DMS53 (cell line): Measurements from ENCODE around the gene POMT1.
"Not testable (repeated sequence)": the region's sequence is repeated elsewhere in the genome, so short reads cannot be mapped to it uniquely, and the experiment has no call there.

Experiments used
- DNase-seq: peaks from one replicate; lab custom pipeline; 2025; lab: John Stamatoyannopoulos, UW

The POMT1 gene

GRCh38 chr9:131496844-131497405 is 5.8 kb upstream of the POMT1 start:
- DNase-seq = no peak

GRCh38 chr9:131499254-131499767 is 3.4 kb upstream of the POMT1 start:
- no peak for DNase-seq

GRCh38 chr9:131500377-131500776 is 2.3 kb upstream of the POMT1 start:
- peak; percentile 38 for DNase-seq

- peak; percentile 55 for DNase-seq
Measured at GRCh38 chr9:131500939-131501541, 1.7 kb upstream of the POMT1 start.

- peak; percentile 30 for DNase-seq
Measured at GRCh38 chr9:131503626-131504465, 1.1 kb downstream of the POMT1 start.

GRCh38 chr9:131505012-131505411 is 2.3 kb downstream of the POMT1 start:
- no peak for DNase-seq

- no peak for DNase-seq
Measured at GRCh38 chr9:131511416-131511815, 8.7 kb downstream of the POMT1 start.

GRCh38 chr9:131511880-131512279 is 9.2 kb downstream of the POMT1 start:
- no peak for DNase-seq

- no peak for DNase-seq
Measured at GRCh38 chr9:131513177-131513576, 10.5 kb downstream of the POMT1 start.

GRCh38 chr9:131515559-131516031 is 12.9 kb downstream of the POMT1 start:
- not testable (repeated sequence) for DNase-seq

GRCh38 chr9:131516100-131516499 is 13.4 kb downstream of the POMT1 start:
- DNase-seq = no peak

- DNase-seq = no peak
Measured at GRCh38 chr9:131516930-131517329, 14.2 kb downstream of the POMT1 start.

- DNase-seq = no peak
Measured at GRCh38 chr9:131517761-131518190, 15.1 kb downstream of the POMT1 start.

GRCh38 chr9:131518553-131518952 is 15.8 kb downstream of the POMT1 start:
- DNase-seq = no peak

- DNase-seq = no peak
Measured at GRCh38 chr9:131520503-131520902, 17.8 kb downstream of the POMT1 start.

GRCh38 chr9:131521203-131521602 is 18.5 kb downstream of the POMT1 start:
- no peak for DNase-seq

- DNase-seq = no peak
Measured at GRCh38 chr9:131521822-131522221, 19.1 kb downstream of the POMT1 start.

GRCh38 chr9:131522257-131523085 is 19.8 kb downstream of the POMT1 start:
- DNase-seq = no peak

- no peak for DNase-seq
Measured at GRCh38 chr9:131523086-131523388, 20.3 kb downstream of the POMT1 start.

GRCh38 chr9:131523451-131524435 is 21.0 kb downstream of the POMT1 start:
- DNase-seq = no peak
